ENCODE measurements around the gene HNRNPLL.
A peak's percentile ranks its signal among the peaks of the same experiment; 100 is the strongest.
"Not testable (repeated sequence)": the region's sequence is repeated elsewhere in the genome, so short reads cannot be mapped to it uniquely, and the experiment has no call there.

HNRNPLL gene

GRCh38 chr2:38551171-38551570 is 51.6 kb downstream of the HNRNPLL start:
- DNase-seq: no peak

- DNase-seq: no peak
These were observed 52.9 kb downstream of the HNRNPLL start for GRCh38 chr2:38549851-38550250.

- DNase-seq: no peak
These were observed 53.5 kb downstream of the HNRNPLL start for GRCh38 chr2:38549071-38549704.

- no peak for DNase-seq
These were observed 54.9 kb downstream of the HNRNPLL start for GRCh38 chr2:38547791-38548190.

- DNase-seq: no peak
These were observed 56.1 kb downstream of the HNRNPLL start for GRCh38 chr2:38546585-38546984.

GRCh38 chr2:38546064-38546463 is 56.7 kb downstream of the HNRNPLL start:
- DNase-seq: no peak

- peak; percentile 48 for DNase-seq
These were observed 60.5 kb downstream of the HNRNPLL start for GRCh38 chr2:38542248-38542631.

- DNase-seq: no peak
These were observed 62.0 kb downstream of the HNRNPLL start for GRCh38 chr2:38540580-38541286.

- DNase-seq: no peak
These were observed 63.6 kb downstream of the HNRNPLL start for GRCh38 chr2:38539086-38539485.

GRCh38 chr2:38537937-38538525 is 64.7 kb downstream of the HNRNPLL start:
- no peak for DNase-seq

GRCh38 chr2:38537296-38537695 is 65.4 kb downstream of the HNRNPLL start:
- DNase-seq: not testable (repeated sequence)

GRCh38 chr2:38535744-38536506 is 66.8 kb downstream of the HNRNPLL start:
- DNase-seq: peak; percentile 14

GRCh38 chr2:38535404-38535743 is 67.4 kb downstream of the HNRNPLL start:
- DNase-seq: no peak

- DNase-seq: no peak
These were observed 67.9 kb downstream of the HNRNPLL start for GRCh38 chr2:38534746-38535403.

- no peak for DNase-seq
These were observed 68.8 kb downstream of the HNRNPLL start for GRCh38 chr2:38533757-38534545.

- DNase-seq: no peak
These were observed 69.5 kb downstream of the HNRNPLL start for GRCh38 chr2:38533180-38533579.

- DNase-seq: no peak
These were observed 70.4 kb downstream of the HNRNPLL start for GRCh38 chr2:38532366-38532765.

- DNase-seq: no peak
These were observed 73.5 kb downstream of the HNRNPLL start for GRCh38 chr2:38529208-38529607.

GRCh38 chr2:38528534-38528933 is 74.2 kb downstream of the HNRNPLL start:
- DNase-seq: no peak

- peak; percentile 53 for DNase-seq
These were observed 74.7 kb downstream of the HNRNPLL start for GRCh38 chr2:38528008-38528442.

- DNase-seq: no peak
These were observed 75.3 kb downstream of the HNRNPLL start for GRCh38 chr2:38527338-38528007.

GRCh38 chr2:38526195-38526594 is 76.5 kb downstream of the HNRNPLL start:
- DNase-seq: no peak
